Astrocyte (in vitro differentiated cells and primary cell): ENCODE data around the gene GPX3.

Source experiments
- CTCF ChIP-seq: IDR thresholded peaks from 2 replicates; pipeline ENCODE4 v1.5.1; 2011; ENCODE audit warnings: low read depth, mild to moderate bottlenecking, inconsistent platforms, low read length, moderate library complexity; ENCODE audit not compliant: insufficient read depth
- EZH2 ChIP-seq: IDR thresholded peaks from 2 replicates; pipeline ENCODE4 v1.6.1; 2012; ENCODE audit warnings: mild to moderate bottlenecking, low read length, inconsistent platforms; ENCODE audit not compliant: insufficient read depth

- TF ChIP-seq CTCF (no peak), EZH2 (no peak)
Measured at GRCh38 chr5:151034422-151035379, 14.3 kb downstream of the GPX3 start.
